Heart right ventricle (tissue), 16 donors: ENCODE measurements around the gene CARMIL1. TPM values are rescaled to one million over a fixed set of nuclear protein-coding genes. Genes with fewer than 3 reads are reported as not detected.

ENCODE experiments used
- ATAC-seq, 8 donors: fragments of 200-7000 bp; cut with Tn5 transposase; one replicate each; pipeline ENCODE4 v1.9.1; 2020; ENCODE audit warnings: mild to moderate bottlenecking in 8 of 8, moderate library complexity in 8 of 8, moderate number of reproducible peaks in 1 of 8
- DNase-seq, 2 donors: peaks; one replicate each; pipeline ENCODE4 v3.0.0-alpha.2; 2020
- H3K27ac ChIP-seq, 10 donors: fragments of 200-600 bp; sonication (generic) in 2 of 10; one replicate each; pipeline versions ENCODE4 v1.5.0 to v1.8.0; 2020 to 2022; ENCODE audit warnings: mild to moderate bottlenecking in 3 of 10
- H3K27me3 ChIP-seq, 7 donors: fragments of 200-600 bp; one replicate each; pipeline ENCODE4 v1.8.0; 2021 to 2022; ENCODE audit warnings: mild to moderate bottlenecking in 2 of 7
- H3K36me3 ChIP-seq, 9 donors: fragments of 200-600 bp; sonication (generic) in 1 of 9; one replicate each; pipeline versions ENCODE4 v1.5.0 to v1.8.0; 2020 to 2022; ENCODE audit warnings: mild to moderate bottlenecking in 2 of 9
- H3K4me1 ChIP-seq, 9 donors: fragments of 200-600 bp; sonication (generic) in 1 of 9; one replicate each; pipeline versions ENCODE4 v1.5.0 to v1.8.0; 2020 to 2022; ENCODE audit warnings: mild to moderate bottlenecking in 4 of 9
- H3K4me3 ChIP-seq, 10 donors: fragments of 200-600 bp; sonication (generic) in 2 of 10; one replicate each; pipeline versions ENCODE4 v1.5.0 to v1.8.0; 2020 to 2022; ENCODE audit warnings: mild to moderate bottlenecking in 7 of 10, moderate library complexity in 2 of 10
- H3K9me3 ChIP-seq, 11 donors: fragments of 200-600 bp in 10 of 11; sonication (generic) in 2 of 11; one replicate each; pipeline versions ENCODE4 v1.5.0 to v1.8.0; 2013 to 2022; ENCODE audit warnings: mild to moderate bottlenecking in 2 of 11, control low read depth in 1 of 11, moderate library complexity in 1 of 11
- CTCF ChIP-seq, 9 donors: fragments of 200-600 bp; sonication (generic) in 2 of 9; IDR thresholded peaks; one replicate each; pipeline versions ENCODE4 v1.5.0 to v1.8.0; 2021 to 2022; ENCODE audit warnings: antibody characterized with exemption in 9 of 9, mild to moderate bottlenecking in 5 of 9, moderate library complexity in 1 of 9
- WGBS, 2 donors: extraction: QIAGEN DNeasy Blood & Tissue Kit; methylation state at CpG; one replicate each; pipeline ENCODE4 v1.1.7; 2013; ENCODE audit warnings: inconsistent platforms in 1 of 2; 5-methylcytosine and 5-hydroxymethylcytosine counted together
- intact Hi-C, 10 donors: fragments of 100-400 bp; cut with DNase I; formaldehyde crosslinking; loops; one replicate each; pipeline versions ENCODE4 v1.11.1 to v1.14.2; 2022
- polyA plus RNA-seq, 2 donors: library from polyadenylated mRNA; stranded (reverse); fragments of 200-250 nt; gene quantifications; one replicate each; pipeline ENCODE4 v1.2.3, GENCODE V29; 2013
- total RNA-seq, 10 donors: library from RNA; stranded (reverse); fragmentation: NEBNext Ultra II Directional in 3 of 10; extraction: Animal tissue kit (Norgen Biotek cat#: 25700) in 3 of 10; gene quantifications; one replicate each; pipeline versions ENCODE4 v1.2.1 to v1.2.4, GENCODE V29; 2021 to 2023
- donor health status: Arrhythmogenic right ventricular cardiomyopathy.
- donor health status: ischemic (EF 13 %, LVEDD 7.1; RV severe dilation, severe dysfunction).
- donor health status: healthy with polysubstance abuse.
- donor health status: DM: no; HTN: yes; CAD: no.
- donor health status: DM: no; HTN: no; CAD: no.
- donor health status: ischemic (EF 25% LVEDD 6.9; RV normal size, moderate dysfunction).
- donor health status: ischemic (EF 25% LVEDD 5.7; RV mildly dilated, moderate dysfunction).
- donor health status: healthy.
- donor health status: DM: yes; HTN: yes; CAD: no.
- donor health status: Ischemic cardiomyopathy.
- donor health status: ischemic (EF 35%, LVEDD 5.7; RV mildly dilated, moderate dysfunction).
- donor health status: nonischemic (EF 11% LVEDD 7.7; RV severe dilation, severe dysfunction).
- donor health status: DM: yes; HTN: yes; CAD: no.
- donor health status: PGD.
- donor health status: ischemic (EF 29% LVEDD 5.4; RV normal size, mild dysfunction).
- donor health status: nonischemic (EF 23%, LVEDD 6.1; RV moderate dilation, normal function).

The CARMIL1 gene
- total and polyA plus RNA-seq, 12 donors = 1.2 to 10.3 (median 4.1) TPM

- Histone ChIP-seq H3K27ac (no peak overlapping the region), H3K4me3 (no peak overlapping the region), H3K36me3 (peaks cover 0 to 11% (median 0%) of the 10 kb centered on the region in 9 donors), H3K4me1 (no peaks in the 10 kb centered on the region), H3K27me3 (peaks cover 0 to 3% (median 0%) of the 10 kb centered on the region in 7 donors), H3K9me3 (no peaks in the 10 kb centered on the region)
- WGBS, 2 donors = 86 to 88% methylated on average over 2 of the region's 2 CpGs
- no peak for ATAC-seq
- TF ChIP-seq CTCF (IDR thresholded peaks at IDR 0.05) = no peak
- intact Hi-C loops = no loop called here
- no peak for DNase-seq
Observed at GRCh38 chr6:25579391-25579883, 300.3 kb downstream of the CARMIL1 start.

GRCh38 chr6:25579902-25580495 is 300.8 kb downstream of the CARMIL1 start:
- ATAC-seq = no peak
- 85% methylated on average over 4 of the region's 4 CpGs for WGBS, 2 donors
- intact Hi-C loops = no loop called here
- Histone ChIP-seq H3K27ac (no peak overlapping the region), H3K4me3 (no peak overlapping the region), H3K4me1 (no peaks in the 10 kb centered on the region), H3K27me3 (peaks cover 0 to 3% (median 0%) of the 10 kb centered on the region in 7 donors), H3K9me3 (no peaks in the 10 kb centered on the region), H3K36me3 (peaks cover 0 to 16% (median 0%) of the 10 kb centered on the region in 9 donors)
- no peak for TF ChIP-seq CTCF (IDR thresholded peaks at IDR 0.05)
- DNase-seq = no peak

- WGBS, 2 donors = 74 to 80% methylated on average over 4 of the region's 4 CpGs
Observed at GRCh38 chr6:25582101-25582500, 302.9 kb downstream of the CARMIL1 start.

GRCh38 chr6:25583099-25583498 is 303.9 kb downstream of the CARMIL1 start:
- Histone ChIP-seq H3K27me3 (peaks cover 0 to 3% (median 0%) of the 10 kb centered on the region in 7 donors), H3K36me3 (peaks cover 0 to 16% (median 0%) of the 10 kb centered on the region in 9 donors), H3K27ac (no peak overlapping the region), H3K4me3 (no peak overlapping the region), H3K9me3 (no peaks in the 10 kb centered on the region), H3K4me1 (no peaks in the 10 kb centered on the region)
- TF ChIP-seq CTCF (IDR thresholded peaks at IDR 0.05) = no peak
- DNase-seq (no peak), ATAC-seq (no peak)
- intact Hi-C loops = no loop called here

More at GRCh38 chr6:25582101-25582500, 302.9 kb downstream of the CARMIL1 start:
- intact Hi-C loops = no loop called here
- ATAC-seq = no peak
- no peak for DNase-seq
- no peak overlapping the region for H3K27ac ChIP-seq
- H3K4me1 ChIP-seq = no peaks in the 10 kb centered on the region
- H3K27me3 ChIP-seq = peaks cover 0 to 3% (median 0%) of the 10 kb centered on the region in 7 donors
- no peak overlapping the region for H3K4me3 ChIP-seq
- no peaks in the 10 kb centered on the region for H3K9me3 ChIP-seq
- peaks cover 0 to 16% (median 0%) of the 10 kb centered on the region in 9 donors for H3K36me3 ChIP-seq
- TF ChIP-seq CTCF (IDR thresholded peaks at IDR 0.05) = no peak
